GM19240 (cell line): ENCODE measurements around the gene ST3GAL4.
"Not testable (repeated sequence)": the region's sequence is repeated elsewhere in the genome, so short reads cannot be mapped to it uniquely, and the experiment has no call there.

Source experiments
- DNase-seq: peaks from one replicate; pipeline ENCODE4 v3.0.0; 2011; ENCODE audit warnings: low spot score; ENCODE audit not compliant: insufficient read length

ST3GAL4 gene

GRCh38 chr11:126345759-126346585 is 9.5 kb upstream of the ST3GAL4 start:
- no peak for DNase-seq

GRCh38 chr11:126346586-126346940 is 8.9 kb upstream of the ST3GAL4 start:
- DNase-seq = no peak

- not testable (repeated sequence) for DNase-seq
Measured at GRCh38 chr11:126346946-126347345, 8.5 kb upstream of the ST3GAL4 start.

GRCh38 chr11:126347751-126348668 is 7.5 kb upstream of the ST3GAL4 start:
- DNase-seq = no peak

- DNase-seq = no peak
Measured at GRCh38 chr11:126348806-126349582, 6.5 kb upstream of the ST3GAL4 start.

- DNase-seq = no peak
Measured at GRCh38 chr11:126350836-126351235, 4.7 kb upstream of the ST3GAL4 start.

- DNase-seq = no peak
Measured at GRCh38 chr11:126352163-126352562, 3.3 kb upstream of the ST3GAL4 start.

GRCh38 chr11:126352934-126353801 is 2.3 kb upstream of the ST3GAL4 start:
- no peak for DNase-seq

GRCh38 chr11:126354631-126355323 is 709 bp upstream of the ST3GAL4 start:
- no peak for DNase-seq

GRCh38 chr11:126355926-126356897 is 726 bp downstream of the ST3GAL4 start:
- no peak for DNase-seq

- DNase-seq = no peak
Measured at GRCh38 chr11:126357055-126357962, 1.8 kb downstream of the ST3GAL4 start.

GRCh38 chr11:126357969-126358762 is 2.7 kb downstream of the ST3GAL4 start:
- no peak for DNase-seq

- DNase-seq = no peak
Measured at GRCh38 chr11:126358763-126359160, 3.3 kb downstream of the ST3GAL4 start.

- DNase-seq = no peak
Measured at GRCh38 chr11:126359431-126360048, 4.1 kb downstream of the ST3GAL4 start.

GRCh38 chr11:126360049-126360446 is 4.6 kb downstream of the ST3GAL4 start:
- no peak for DNase-seq

- no peak for DNase-seq
Measured at GRCh38 chr11:126361400-126361799, 5.9 kb downstream of the ST3GAL4 start.
